Ramos (cell line): ENCODE data around the gene ZNF200.

Experiments used
- in situ Hi-C: fragments of 300-500 bp; cut with MboI; formaldehyde crosslinking; loops from one replicate; pipeline ENCODE4 v1.14.3; 2022; ENCODE audit warnings: low sequenced_read_pairs; ENCODE audit not compliant: unreplicated experiment

Gene ZNF200

GRCh38 chr16:3254309-3254708 lies 19.4 kb upstream of the ZNF200 start:
- in situ Hi-C loops, result no loop called here

GRCh38 chr16:3252967-3253366 lies 18.0 kb upstream of the ZNF200 start:
- in situ Hi-C loops, result no loop called here

GRCh38 chr16:3249451-3249850 lies 14.5 kb upstream of the ZNF200 start:
- in situ Hi-C loops, result no loop called here

GRCh38 chr16:3249020-3249419 lies 14.1 kb upstream of the ZNF200 start:
- in situ Hi-C loops, result no loop called here

GRCh38 chr16:3248596-3248995 lies 13.6 kb upstream of the ZNF200 start:
- in situ Hi-C loops, result no loop called here

- in situ Hi-C loops, result no loop called here
These were observed 11.9 kb upstream of the ZNF200 start for GRCh38 chr16:3246876-3247275.

GRCh38 chr16:3246002-3246401 lies 11.0 kb upstream of the ZNF200 start:
- in situ Hi-C loops, result no loop called here

GRCh38 chr16:3243882-3244281 lies 8.9 kb upstream of the ZNF200 start:
- in situ Hi-C loops, result no loop called here

GRCh38 chr16:3242709-3243108 lies 7.8 kb upstream of the ZNF200 start:
- in situ Hi-C loops, result no loop called here

GRCh38 chr16:3241761-3242160 lies 6.8 kb upstream of the ZNF200 start:
- in situ Hi-C loops, result no loop called here

- in situ Hi-C loops, result no loop called here
These were observed 1.1 kb upstream of the ZNF200 start for GRCh38 chr16:3235856-3236669.

- in situ Hi-C loops, result no loop called here
These were observed 458 bp downstream of the ZNF200 start for GRCh38 chr16:3234543-3234856.

GRCh38 chr16:3223913-3224515 lies 10.9 kb downstream of the ZNF200 start:
- in situ Hi-C loops, result no loop called here

GRCh38 chr16:3220839-3221238 lies 14.1 kb downstream of the ZNF200 start:
- in situ Hi-C loops, result no loop called here

- in situ Hi-C loops, result no loop called here
These were observed 18.7 kb downstream of the ZNF200 start for GRCh38 chr16:3216263-3216640.

- in situ Hi-C loops, result no loop called here
These were observed 19.2 kb downstream of the ZNF200 start for GRCh38 chr16:3215601-3216262.

- in situ Hi-C loops, result no loop called here
These were observed 19.9 kb downstream of the ZNF200 start for GRCh38 chr16:3214904-3215600.

GRCh38 chr16:3212567-3212966 lies 22.4 kb downstream of the ZNF200 start:
- in situ Hi-C loops, result no loop called here

GRCh38 chr16:3212006-3212405 lies 23.0 kb downstream of the ZNF200 start:
- in situ Hi-C loops, result no loop called here

- in situ Hi-C loops, result no loop called here
These were observed 27.6 kb downstream of the ZNF200 start for GRCh38 chr16:3207086-3207953.
